SU-DHL-6 (cell line): ENCODE data around the gene GCNT2.

ENCODE experiments used
- H2AFZ ChIP-seq: fragments of 200-600 bp; sonication (generic); 2 replicates; pipeline ENCODE4 v1.6.1; 2014; ENCODE audit warnings: low read depth, mild to moderate bottlenecking, moderate library complexity, mixed read lengths, antibody characterized with exemption, low read length; ENCODE audit not compliant: severe bottlenecking
- H3F3A ChIP-seq: fragments of 200-600 bp; shearing (Covaris generic); 2 replicates; pipeline ENCODE4 v1.6.0; 2016; ENCODE audit warnings: antibody characterized with exemption, mild to moderate bottlenecking; ENCODE audit not compliant: insufficient read depth
- H3K27ac ChIP-seq: fragments of 200-600 bp; sonication (generic); 2 replicates; pipeline ENCODE4 v1.5.1; 2016; ENCODE audit warnings: low read depth, mild to moderate bottlenecking, low read length, moderate library complexity, mixed read lengths
- H3K27me3 ChIP-seq: fragments of 200-600 bp; sonication (generic), shearing (Covaris generic); 2 replicates; pipeline ENCODE4 v1.6.0; 2014; ENCODE audit warnings: mild to moderate bottlenecking, low read length
- H3K36me3 ChIP-seq: fragments of 200-600 bp; sonication (generic); 2 replicates; pipeline ENCODE4 v1.6.1; 2014; ENCODE audit warnings: mild to moderate bottlenecking, low read length, mixed read lengths
- H3K4me2 ChIP-seq: fragments of 300-600, 200-600 bp; shearing (Covaris generic), sonication (generic); 2 replicates; pipeline ENCODE4 v1.6.0; 2014; ENCODE audit warnings: low read length, low read depth, mild to moderate bottlenecking; ENCODE audit not compliant: poor library complexity, severe bottlenecking
- H3K4me3 ChIP-seq: fragments of 200-600 bp; sonication (generic); 2 replicates; pipeline ENCODE4 v1.5.1; 2014; ENCODE audit warnings: antibody characterized with exemption, low read length, mild to moderate bottlenecking, mixed read lengths; ENCODE audit not compliant: insufficient read depth, poor library complexity, severe bottlenecking
- H3K79me2 ChIP-seq: fragments of 200-600 bp; sonication (generic); 2 replicates; pipeline ENCODE4 v1.6.1; 2014; ENCODE audit warnings: mild to moderate bottlenecking, low read length, moderate library complexity; ENCODE audit not compliant: insufficient read depth
- H3K9ac ChIP-seq: fragments of 200-600 bp; sonication (generic); 2 replicates; pipeline ENCODE4 v1.7.0; 2014; ENCODE audit warnings: mild to moderate bottlenecking, low read length
- H3K9me2 ChIP-seq: fragments of 200-600 bp; sonication (generic); replicated peaks from 2 replicates; pipeline ENCODE4 v1.6.1; 2014; ENCODE audit warnings: low read length; ENCODE audit not compliant: insufficient read depth
- H3K9me3 ChIP-seq: fragments of 200-600 bp; sonication (generic); 2 replicates; pipeline ENCODE4 v1.6.1; 2014; ENCODE audit warnings: low read length, mixed read lengths; ENCODE audit not compliant: insufficient read depth
- H4K20me1 ChIP-seq: fragments of 200-600 bp; sonication (generic); 2 replicates; pipeline ENCODE4 v1.6.1; 2014; ENCODE audit warnings: low read depth, mild to moderate bottlenecking, antibody characterized with exemption, low read length, moderate library complexity, mixed read lengths
- EZH2phosphoT487 ChIP-seq: fragments of 200-600 bp; sonication (generic), shearing (Covaris generic); conservative IDR thresholded peaks from 2 replicates; pipeline ENCODE4 v1.6.1; 2018; ENCODE audit warnings: mild to moderate bottlenecking, antibody characterized with exemption, low read length, moderate library complexity, mixed read lengths
- TF ChIP-seq, protein P1 (sequence below): fragments of 200-600 bp; sonication (generic); IDR thresholded peaks from one replicate; pipeline ENCODE4 v1.5.1; 2017; ENCODE audit warnings: antibody characterized with exemption, mild to moderate bottlenecking, low read length, moderate library complexity; ENCODE audit not compliant: insufficient read depth, poor library complexity, severe bottlenecking

Gene GCNT2

DNA sequence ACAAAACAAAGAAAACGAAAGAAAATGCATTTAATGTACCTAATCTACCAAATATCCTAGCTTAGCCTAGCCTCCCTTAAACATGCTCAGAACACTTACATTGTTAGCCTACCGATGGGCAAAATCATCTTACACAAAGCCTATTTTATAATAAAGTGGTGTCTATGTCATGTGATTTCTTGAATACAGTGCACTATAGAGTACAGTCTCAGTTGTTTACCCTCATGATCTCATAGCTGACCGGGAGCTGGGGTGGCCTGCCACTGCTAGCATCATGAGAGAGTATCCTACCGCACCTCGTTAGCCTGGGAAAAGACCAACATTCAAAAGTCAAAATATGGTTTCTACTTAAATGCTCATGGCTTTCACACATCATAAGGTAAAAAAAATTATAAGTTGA is 16.6 kb downstream of the GCNT2 start:
- no peaks in the 10 kb centered on the region for H3K27me3 ChIP-seq
- no peak overlapping the region for H2AFZ ChIP-seq
- peaks cover 74% of the 10 kb centered on the region for H3K79me2 ChIP-seq
- no peaks in the 10 kb centered on the region; the same call in 1 of the 2 replicates for H3K36me3 ChIP-seq
- H4K20me1 ChIP-seq = no peaks in the 10 kb centered on the region
- H3F3A ChIP-seq = peaks cover 39% of the 10 kb centered on the region
- no peak for TF ChIP-seq EZH2phosphoT487
- TF ChIP-seq, protein P1, sequence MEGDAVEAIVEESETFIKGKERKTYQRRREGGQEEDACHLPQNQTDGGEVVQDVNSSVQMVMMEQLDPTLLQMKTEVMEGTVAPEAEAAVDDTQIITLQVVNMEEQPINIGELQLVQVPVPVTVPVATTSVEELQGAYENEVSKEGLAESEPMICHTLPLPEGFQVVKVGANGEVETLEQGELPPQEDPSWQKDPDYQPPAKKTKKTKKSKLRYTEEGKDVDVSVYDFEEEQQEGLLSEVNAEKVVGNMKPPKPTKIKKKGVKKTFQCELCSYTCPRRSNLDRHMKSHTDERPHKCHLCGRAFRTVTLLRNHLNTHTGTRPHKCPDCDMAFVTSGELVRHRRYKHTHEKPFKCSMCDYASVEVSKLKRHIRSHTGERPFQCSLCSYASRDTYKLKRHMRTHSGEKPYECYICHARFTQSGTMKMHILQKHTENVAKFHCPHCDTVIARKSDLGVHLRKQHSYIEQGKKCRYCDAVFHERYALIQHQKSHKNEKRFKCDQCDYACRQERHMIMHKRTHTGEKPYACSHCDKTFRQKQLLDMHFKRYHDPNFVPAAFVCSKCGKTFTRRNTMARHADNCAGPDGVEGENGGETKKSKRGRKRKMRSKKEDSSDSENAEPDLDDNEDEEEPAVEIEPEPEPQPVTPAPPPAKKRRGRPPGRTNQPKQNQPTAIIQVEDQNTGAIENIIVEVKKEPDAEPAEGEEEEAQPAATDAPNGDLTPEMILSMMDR = no peak
- no peak overlapping the region for H3K4me2 ChIP-seq
- H3K9me2 ChIP-seq = no peaks in the 10 kb centered on the region
- H3K9ac ChIP-seq = no peak overlapping the region
- no peak overlapping the region for H3K4me3 ChIP-seq
- no peaks in the 10 kb centered on the region for H3K9me3 ChIP-seq
- no peak overlapping the region for H3K27ac ChIP-seq

DNA sequence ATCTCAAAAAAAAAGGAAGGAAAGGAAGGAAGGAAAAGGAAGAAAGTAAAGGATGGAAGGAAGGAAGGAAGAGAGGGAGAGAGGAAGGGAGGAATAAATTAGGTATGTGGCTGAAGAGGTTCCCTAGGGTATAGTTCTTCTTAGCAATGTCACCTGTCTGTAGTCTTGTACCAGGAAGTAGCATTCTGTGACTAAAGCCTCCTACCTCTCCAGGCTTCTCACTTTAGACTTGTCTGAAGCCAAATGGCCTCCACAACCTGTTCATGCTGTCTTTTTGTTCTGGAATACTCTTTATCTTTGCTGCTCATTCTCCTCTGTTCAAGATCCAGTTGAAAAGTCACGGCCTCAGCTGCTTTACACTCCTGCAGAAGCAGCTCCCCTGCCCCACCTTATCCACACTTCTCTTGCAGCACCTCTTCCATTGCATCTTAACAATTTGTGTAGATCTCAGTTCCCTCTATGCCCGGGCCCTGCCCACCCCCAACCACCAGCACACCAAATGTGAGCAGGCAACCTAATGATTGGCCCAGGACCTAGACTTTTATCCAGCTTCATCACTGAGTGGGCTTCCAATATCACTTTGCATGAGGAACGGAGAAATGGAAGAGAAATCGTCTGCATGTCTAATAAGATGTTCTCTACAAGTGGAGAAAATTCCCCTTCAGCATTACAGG is 19.1 kb downstream of the GCNT2 start:
- Histone ChIP-seq H2AFZ (no peak overlapping the region), H3K4me3 (no peak overlapping the region), H3K27me3 (no peaks in the 10 kb centered on the region), H4K20me1 (no peaks in the 10 kb centered on the region), H3F3A (peaks cover 16% of the 10 kb centered on the region), H3K27ac (peak overlapping the region; percentile 30; the same call in 1 of the 2 replicates), H3K9ac (no peak overlapping the region), H3K4me2 (no peak overlapping the region), H3K9me2 (no peaks in the 10 kb centered on the region), H3K36me3 (no peaks in the 10 kb centered on the region; the same call in 1 of the 2 replicates), H3K9me3 (no peaks in the 10 kb centered on the region), H3K79me2 (peaks cover 87% of the 10 kb centered on the region)
- no peak for TF ChIP-seq EZH2phosphoT487
- TF ChIP-seq, protein P1 = no peak

- no peak overlapping the region for H3K4me3 ChIP-seq
- H3F3A ChIP-seq = peaks cover 6% of the 10 kb centered on the region
- H3K36me3 ChIP-seq = no peaks in the 10 kb centered on the region; the same call in 1 of the 2 replicates
- no peak overlapping the region for H3K9ac ChIP-seq
- peaks cover 86% of the 10 kb centered on the region for H3K79me2 ChIP-seq
- H4K20me1 ChIP-seq = no peaks in the 10 kb centered on the region
- H2AFZ ChIP-seq = no peak overlapping the region
- H3K4me2 ChIP-seq = no peak overlapping the region
- no peaks in the 10 kb centered on the region for H3K27me3 ChIP-seq
- no peaks in the 10 kb centered on the region for H3K9me3 ChIP-seq
- TF ChIP-seq, protein P1 = no peak
- TF ChIP-seq EZH2phosphoT487 = no peak
- H3K27ac ChIP-seq = no peak overlapping the region
- no peaks in the 10 kb centered on the region for H3K9me2 ChIP-seq
Observed at GRCh38 chr6:10541591-10541990, 20.4 kb downstream of the GCNT2 start.
